Tibial nerve (tissue), 3 donors: ENCODE data around the gene CAMKK2.
"Not testable (repeated sequence)": the region's sequence is repeated elsewhere in the genome, so short reads cannot be mapped to it uniquely, and the experiment has no call there.

Source experiments
- POLR2A ChIP-seq, 2 donors: fragments of 450-650 bp; IDR thresholded peaks; one replicate each; pipeline ENCODE4 v1.6.1; 2017; ENCODE audit warnings: antibody characterized with exemption in 2 of 2, mild to moderate bottlenecking in 2 of 2, moderate library complexity in 2 of 2
- TF ChIP-seq, protein P1 (sequence below), 5 experiments: fragments of 200-600 bp in 3 of 5; fragments of 450-650 bp in 2 of 5; sonication (generic) in 3 of 5; IDR thresholded peaks; one replicate each; pipeline ENCODE4 v1.5.1; 2016 to 2019; ENCODE audit warnings: antibody characterized with exemption in 5 of 5, mild to moderate bottlenecking in 3 of 5, moderate library complexity in 2 of 5

GRCh38 chr12:121229826-121230537 is 66.5 kb downstream of the CAMKK2 start:
- TF ChIP-seq, protein P1, sequence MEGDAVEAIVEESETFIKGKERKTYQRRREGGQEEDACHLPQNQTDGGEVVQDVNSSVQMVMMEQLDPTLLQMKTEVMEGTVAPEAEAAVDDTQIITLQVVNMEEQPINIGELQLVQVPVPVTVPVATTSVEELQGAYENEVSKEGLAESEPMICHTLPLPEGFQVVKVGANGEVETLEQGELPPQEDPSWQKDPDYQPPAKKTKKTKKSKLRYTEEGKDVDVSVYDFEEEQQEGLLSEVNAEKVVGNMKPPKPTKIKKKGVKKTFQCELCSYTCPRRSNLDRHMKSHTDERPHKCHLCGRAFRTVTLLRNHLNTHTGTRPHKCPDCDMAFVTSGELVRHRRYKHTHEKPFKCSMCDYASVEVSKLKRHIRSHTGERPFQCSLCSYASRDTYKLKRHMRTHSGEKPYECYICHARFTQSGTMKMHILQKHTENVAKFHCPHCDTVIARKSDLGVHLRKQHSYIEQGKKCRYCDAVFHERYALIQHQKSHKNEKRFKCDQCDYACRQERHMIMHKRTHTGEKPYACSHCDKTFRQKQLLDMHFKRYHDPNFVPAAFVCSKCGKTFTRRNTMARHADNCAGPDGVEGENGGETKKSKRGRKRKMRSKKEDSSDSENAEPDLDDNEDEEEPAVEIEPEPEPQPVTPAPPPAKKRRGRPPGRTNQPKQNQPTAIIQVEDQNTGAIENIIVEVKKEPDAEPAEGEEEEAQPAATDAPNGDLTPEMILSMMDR (IDR thresholded peaks at IDR 0.05) = peak; percentile 79 to 87 (median 86)
- TF ChIP-seq POLR2A (IDR thresholded peaks at IDR 0.05) = not testable (repeated sequence)
